Stimulated activated naive CD4-positive, alpha-beta T cell treated with Interleukin-2 at 50 U/mL for 16 hours (primary cell): ENCODE results near the gene IL32.
"Not testable (repeated sequence)": the region's sequence is repeated elsewhere in the genome, so short reads cannot be mapped to it uniquely, and the experiment has no call there.

Experiments used
- DNase-seq: peaks from one replicate; lab custom pipeline; 2025; lab: John Stamatoyannopoulos, UW

The IL32 gene

GRCh38 chr16:3051494-3051893 is 13.9 kb upstream of the IL32 start:
- DNase-seq, result no peak

DNA sequence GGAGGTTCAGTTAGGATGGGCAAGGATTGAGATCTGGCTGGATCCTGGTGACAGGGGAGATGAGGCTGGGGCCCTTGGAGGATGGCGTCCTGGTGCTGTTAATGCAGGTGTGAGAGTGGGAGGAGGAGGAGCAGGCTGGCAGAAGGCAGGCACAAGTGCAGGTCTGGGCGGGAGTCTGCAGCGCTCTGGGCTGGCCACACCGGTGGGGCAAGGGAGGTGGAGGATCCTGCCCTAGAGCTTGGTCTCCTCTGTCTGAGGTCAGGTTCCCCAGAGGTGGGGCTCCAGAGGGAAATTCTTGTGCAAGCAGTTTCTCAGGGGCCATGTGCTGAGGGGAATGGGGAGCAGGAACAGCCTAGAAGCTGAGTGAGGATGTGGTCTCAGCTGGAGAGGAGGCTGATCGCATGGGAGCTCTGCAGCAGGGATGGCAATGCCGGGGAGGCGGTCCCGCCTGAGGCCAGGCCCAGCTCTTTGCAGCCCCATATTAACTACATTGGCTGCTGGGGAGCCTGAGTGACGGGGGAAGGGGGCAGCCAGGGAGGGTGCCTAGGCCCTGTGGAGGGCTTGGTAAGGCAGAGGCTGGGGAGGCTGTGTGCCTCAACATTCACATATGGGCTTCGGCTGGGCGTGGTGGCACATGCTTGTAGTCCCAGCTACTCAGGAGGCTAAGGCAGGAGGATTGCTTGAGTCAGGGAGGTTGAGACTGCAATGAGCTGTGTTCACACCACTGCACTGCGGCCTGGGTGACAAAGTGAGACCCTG is 12.7 kb upstream of the IL32 start:
- DNase-seq, result not testable (repeated sequence)

DNA sequence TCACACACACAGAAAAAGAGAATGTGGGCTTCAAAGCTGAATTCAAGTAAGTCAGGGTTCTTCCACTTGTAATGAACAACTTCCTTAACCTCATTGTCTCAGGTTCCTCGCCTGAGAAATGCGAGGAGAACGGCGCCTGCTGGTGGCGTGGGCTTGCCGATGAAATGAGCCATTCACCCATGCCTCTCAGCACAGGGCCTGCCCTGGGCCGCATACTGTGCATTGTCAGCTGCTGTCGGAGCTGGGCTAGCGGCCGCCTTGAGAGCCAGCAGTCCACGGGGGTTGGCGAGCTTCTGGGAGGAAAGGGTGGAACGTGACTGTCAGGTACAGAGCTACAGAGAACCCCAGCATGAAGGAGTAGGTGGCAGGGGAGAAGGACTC is 12.1 kb upstream of the IL32 start:
- DNase-seq, result peak; percentile 27

- DNase-seq, result no peak
Measured at GRCh38 chr16:3054965-3055733, 10.3 kb upstream of the IL32 start.

DNA sequence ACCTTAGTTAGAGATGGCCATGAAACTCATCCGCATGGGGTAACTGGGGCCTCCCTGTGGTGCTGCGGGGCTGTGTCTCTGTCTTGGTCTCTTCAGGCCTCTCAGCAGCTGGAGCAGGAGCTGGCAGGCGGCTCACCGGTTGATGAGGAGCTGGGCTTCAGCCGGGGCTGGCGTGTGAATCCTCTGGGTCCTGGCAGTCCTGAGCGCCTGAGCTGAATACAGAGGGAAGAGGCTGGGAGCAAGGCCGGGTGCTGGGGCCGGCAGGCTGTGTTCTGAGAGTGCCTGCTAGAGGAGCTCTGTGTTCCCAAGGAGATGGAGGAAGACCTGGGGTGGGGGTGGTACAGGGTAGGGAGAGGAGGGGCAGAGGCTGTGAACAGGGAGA is 9.7 kb upstream of the IL32 start:
- DNase-seq, result not testable (repeated sequence)

GRCh38 chr16:3056336-3057180 is 8.9 kb upstream of the IL32 start:
- no peak for DNase-seq

GRCh38 chr16:3057181-3058138 is 8.0 kb upstream of the IL32 start:
- no peak for DNase-seq

GRCh38 chr16:3058139-3059030 is 7.1 kb upstream of the IL32 start:
- DNase-seq, result peak; percentile 49

GRCh38 chr16:3059041-3059722 is 6.3 kb upstream of the IL32 start:
- peak; percentile 76 for DNase-seq

- no peak for DNase-seq
Measured at GRCh38 chr16:3059723-3060242, 5.7 kb upstream of the IL32 start.

- DNase-seq, result no peak
Measured at GRCh38 chr16:3060339-3061127, 4.9 kb upstream of the IL32 start.

DNA sequence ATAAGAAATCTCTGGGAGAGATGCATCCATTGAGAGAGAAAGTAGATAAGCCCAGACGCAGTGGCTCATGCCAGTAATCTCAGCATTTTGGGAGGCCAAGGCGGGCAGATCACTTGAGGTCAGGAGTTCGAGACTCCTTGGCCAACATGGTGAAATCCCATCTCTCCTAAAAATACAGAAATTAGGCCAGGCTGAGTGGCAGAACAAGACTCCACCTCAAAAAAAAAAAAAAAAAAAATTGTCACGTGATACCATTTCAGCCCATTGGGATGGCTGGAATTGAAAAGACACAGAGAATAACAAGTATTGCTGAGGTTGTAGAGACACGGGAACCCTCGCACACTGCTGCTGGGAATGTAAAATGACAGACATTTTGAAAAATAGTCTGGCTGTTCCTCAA is 2.9 kb upstream of the IL32 start:
- DNase-seq, result no peak

- no peak for DNase-seq
Measured at GRCh38 chr16:3063625-3064386, 1.6 kb upstream of the IL32 start.

DNA sequence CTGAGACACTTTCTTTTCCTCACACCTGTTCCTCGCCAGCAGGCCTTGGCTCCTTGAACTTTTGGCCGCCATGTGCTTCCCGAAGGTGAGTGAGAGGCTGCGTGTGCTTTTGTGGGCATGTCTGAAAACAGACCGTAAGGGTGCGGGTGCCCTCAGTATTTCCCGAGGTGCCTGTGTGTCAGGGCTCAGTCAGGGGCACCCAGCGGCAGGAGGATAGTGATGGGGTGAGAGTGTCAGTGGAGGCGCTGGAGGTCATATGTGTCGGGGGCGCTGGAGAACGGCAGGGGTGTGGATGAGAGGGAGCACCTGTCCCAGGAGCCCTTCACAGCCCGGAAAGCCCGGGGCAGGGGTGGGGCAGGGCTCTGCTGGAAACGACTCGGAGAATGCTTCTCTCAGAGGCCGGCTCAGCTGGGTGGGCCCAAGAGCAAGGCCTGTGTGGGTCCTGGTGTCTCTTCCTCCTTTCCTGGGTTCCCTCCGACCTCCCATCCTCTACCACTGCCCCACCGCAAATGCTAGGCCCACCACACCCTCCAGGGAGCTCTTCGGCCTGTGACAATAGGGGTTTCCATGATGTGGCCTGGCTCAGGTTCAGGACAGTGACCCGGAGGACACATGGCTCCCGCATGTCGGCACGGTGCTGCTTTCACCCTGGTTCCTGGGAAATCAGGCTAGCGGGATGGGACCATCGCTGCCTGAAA is 451 bp downstream of the IL32 start:
- DNase-seq, result peak; percentile 37

DNA sequence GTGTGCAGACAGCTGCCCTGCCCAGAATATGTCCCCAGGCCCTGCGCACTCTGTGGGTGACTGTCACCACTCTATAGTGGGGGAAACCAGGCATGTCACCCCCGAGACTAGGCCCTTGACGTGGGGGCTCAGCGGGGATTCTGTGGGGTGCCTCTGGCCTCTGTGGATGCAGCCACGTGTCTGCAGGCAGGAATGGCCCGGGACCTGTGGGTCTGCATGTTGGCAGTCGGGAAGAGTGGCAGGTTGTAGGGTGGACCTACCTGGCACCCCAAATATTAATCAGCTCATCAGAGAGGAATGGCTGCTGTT is 954 bp downstream of the IL32 start:
- no peak for DNase-seq

- DNase-seq, result no peak
Measured at GRCh38 chr16:3068487-3068886, 3.0 kb downstream of the IL32 start.

DNA sequence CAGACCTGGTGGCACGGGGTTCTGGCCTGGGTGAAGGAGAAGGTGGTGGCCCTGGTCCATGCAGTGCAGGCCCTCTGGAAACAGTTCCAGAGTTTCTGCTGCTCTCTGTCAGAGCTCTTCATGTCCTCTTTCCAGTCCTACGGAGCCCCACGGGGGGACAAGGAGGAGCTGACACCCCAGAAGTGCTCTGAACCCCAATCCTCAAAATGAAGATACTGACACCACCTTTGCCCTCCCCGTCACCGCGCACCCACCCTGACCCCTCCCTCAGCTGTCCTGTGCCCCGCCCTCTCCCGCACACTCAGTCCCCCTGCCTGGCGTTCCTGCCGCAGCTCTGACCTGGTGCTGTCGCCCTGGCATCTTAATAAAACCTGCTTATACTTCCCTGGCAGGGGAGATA is 3.7 kb downstream of the IL32 start:
- not testable (repeated sequence) for DNase-seq
